H9 (cell line): ENCODE data around the gene MASTL. TPM values are rescaled to one million over a fixed set of nuclear protein-coding genes. Genes with fewer than 3 reads are reported as not detected.

Experiments
- DNase-seq: peaks from one replicate; pipeline ENCODE4 v3.0.0-alpha.2; 2017
- H2AFZ ChIP-seq: one replicate; pipeline ENCODE4 v1.6.1; 2013; ENCODE audit warnings: mild to moderate bottlenecking, low read length, control low read depth, moderate library complexity
- H2AK5ac ChIP-seq: 2 replicates; pipeline ENCODE4 v1.6.1; 2013; ENCODE audit warnings: low read length, control low read depth, mixed read lengths; ENCODE audit not compliant: insufficient read length
- H2BK120ac ChIP-seq: one replicate; pipeline ENCODE4 v1.6.1; 2013; ENCODE audit warnings: low read depth, mild to moderate bottlenecking, low read length, control low read depth, inconsistent platforms; ENCODE audit not compliant: poor library complexity, severe bottlenecking
- H2BK12ac ChIP-seq: 2 replicates; pipeline ENCODE4 v1.6.1; 2013; ENCODE audit warnings: low read length, control low read depth, mixed read lengths, low read depth; ENCODE audit not compliant: insufficient read length
- H2BK15ac ChIP-seq: 2 replicates; pipeline ENCODE4 v1.6.1; 2013; ENCODE audit warnings: low read depth, low read length, control low read depth
- H2BK20ac ChIP-seq: one replicate; pipeline ENCODE4 v1.6.1; 2013; ENCODE audit warnings: low read depth, mild to moderate bottlenecking, low read length, control low read depth, inconsistent platforms; ENCODE audit not compliant: poor library complexity, severe bottlenecking
- H2BK5ac ChIP-seq: 2 replicates; pipeline ENCODE4 v1.6.1; 2013; ENCODE audit warnings: low read length, control low read depth, mixed read lengths; ENCODE audit not compliant: insufficient read length
- H3K14ac ChIP-seq: 2 replicates; pipeline ENCODE4 v1.6.1; 2013; ENCODE audit warnings: low read length, control low read depth; ENCODE audit not compliant: insufficient read depth
- H3K18ac ChIP-seq: 2 replicates; pipeline ENCODE4 v1.6.1; 2013; ENCODE audit warnings: low read depth, mild to moderate bottlenecking, mixed read lengths, low read length, control low read depth; ENCODE audit not compliant: insufficient read length
- H3K23ac ChIP-seq: 2 replicates; pipeline ENCODE4 v1.6.1; 2013; ENCODE audit warnings: low read length, control low read depth, mixed read lengths, low read depth; ENCODE audit not compliant: insufficient read length
- H3K23me2 ChIP-seq: 2 replicates; pipeline ENCODE4 v1.6.1; 2013; ENCODE audit warnings: low read depth, mild to moderate bottlenecking, mixed read lengths, low read length, control low read depth; ENCODE audit not compliant: insufficient read length, poor library complexity, severe bottlenecking
- H3K27ac ChIP-seq: 2 replicates; pipeline ENCODE4 v1.5.1; 2013; ENCODE audit warnings: low read length, control low read depth, mixed read lengths, low read depth; ENCODE audit not compliant: insufficient read length
- H3K27me3 ChIP-seq: 2 replicates; pipeline ENCODE4 v1.6.1; 2013; ENCODE audit warnings: low read length, control low read depth, inconsistent platforms; ENCODE audit not compliant: insufficient read depth
- H3K4ac ChIP-seq: 2 replicates; pipeline ENCODE4 v1.6.1; 2013; ENCODE audit warnings: low read depth, mild to moderate bottlenecking, control low read depth, inconsistent platforms, low read length, moderate library complexity
- H3K4me1 ChIP-seq: 2 replicates; pipeline ENCODE4 v1.6.1; 2013; ENCODE audit warnings: low read length, control low read depth, inconsistent platforms; ENCODE audit not compliant: insufficient read depth
- H3K4me2 ChIP-seq: 2 replicates; pipeline ENCODE4 v1.6.1; 2013; ENCODE audit warnings: low read length, control low read depth, mixed read lengths; ENCODE audit not compliant: insufficient read length, insufficient read depth
- H3K56ac ChIP-seq: 2 replicates; pipeline ENCODE4 v1.6.1; 2013; ENCODE audit warnings: low read depth, mild to moderate bottlenecking, mixed read lengths, low read length, control low read depth; ENCODE audit not compliant: insufficient read length
- H3K79me1 ChIP-seq: 2 replicates; pipeline ENCODE4 v1.6.1; 2013; ENCODE audit warnings: low read depth, mild to moderate bottlenecking, moderate library complexity, low read length, control low read depth, inconsistent platforms; ENCODE audit not compliant: insufficient read depth, poor library complexity, severe bottlenecking
- H3K79me2 ChIP-seq: 2 replicates; pipeline ENCODE4 v1.6.1; 2013; ENCODE audit warnings: low read length, control low read depth, inconsistent platforms; ENCODE audit not compliant: insufficient read depth
- H3K9ac ChIP-seq: 2 replicates; pipeline ENCODE4 v1.6.1; 2013; ENCODE audit warnings: low read length, control low read depth, mixed read lengths; ENCODE audit not compliant: insufficient read length; ENCODE audit errors: extremely low read depth
- H3K9me3 ChIP-seq: one replicate; pipeline ENCODE4 v1.6.1; 2013; ENCODE audit warnings: low read depth, low read length, inconsistent platforms; ENCODE audit not compliant: control insufficient read depth
- H3T11ph ChIP-seq: one replicate; pipeline ENCODE4 v1.6.1; 2013; ENCODE audit warnings: mild to moderate bottlenecking, low read length, control low read depth, inconsistent platforms
- H4K20me1 ChIP-seq: one replicate; pipeline ENCODE4 v1.6.1; 2013; ENCODE audit not compliant: control insufficient read depth, insufficient read length, insufficient read depth
- H4K5ac ChIP-seq: 2 replicates; pipeline ENCODE4 v1.6.1; 2013; ENCODE audit warnings: low read depth, mild to moderate bottlenecking, mixed read lengths, low read length, control low read depth; ENCODE audit not compliant: insufficient read length
- H4K8ac ChIP-seq: replicated peaks from 2 replicates; pipeline ENCODE4 v1.6.1; 2013; ENCODE audit warnings: low read length, control low read depth, mixed read lengths, low read depth; ENCODE audit not compliant: insufficient read length
- H4K91ac ChIP-seq: 2 replicates; pipeline ENCODE4 v1.6.1; 2013; ENCODE audit warnings: low read depth, mild to moderate bottlenecking, moderate library complexity, mixed read lengths, low read length, control low read depth; ENCODE audit not compliant: insufficient read length
- H3K27ac Mint-ChIP-seq, 3 experiments: 2 replicates in 2 of 3; 3 replicates in 1 of 3; pipeline ENCODE4 v1.8.0; 2020 to 2021; ENCODE audit warnings: mixed read lengths in 3 of 3, mild to moderate bottlenecking in 1 of 3, moderate library complexity in 1 of 3
- H3K27me3 Mint-ChIP-seq: 2 replicates; pipeline ENCODE4 v1.8.0; 2021; ENCODE audit warnings: low read depth, mild to moderate bottlenecking, moderate library complexity, mixed read lengths
- H3K36me3 Mint-ChIP-seq, 3 experiments: 2 replicates in 2 of 3; 3 replicates in 1 of 3; pipeline ENCODE4 v1.8.0; 2020 to 2021; ENCODE audit warnings: low read depth in 3 of 3, mixed read lengths in 3 of 3; ENCODE audit not compliant: insufficient read depth in 1 of 3
- H3K4me1 Mint-ChIP-seq, 2 experiments: 2 replicates each; pipeline ENCODE4 v1.8.0; 2020; ENCODE audit warnings: mixed read lengths in 2 of 2
- H3K4me3 Mint-ChIP-seq, 2 experiments: 2 replicates in 1 of 2; 3 replicates in 1 of 2; pipeline ENCODE4 v1.8.0; 2020 to 2021; ENCODE audit warnings: mild to moderate bottlenecking in 2 of 2, mixed read lengths in 2 of 2, moderate library complexity in 1 of 2
- H3K9me3 Mint-ChIP-seq, 2 experiments: 2 replicates in 1 of 2; 3 replicates in 1 of 2; pipeline ENCODE4 v1.8.0; 2020; ENCODE audit warnings: mild to moderate bottlenecking in 2 of 2, mixed read lengths in 2 of 2, moderate library complexity in 1 of 2
- CTCF ChIP-seq: fragments of 200-600 bp; sonication (generic); conservative IDR thresholded peaks from 3 replicates; pipeline ENCODE4 v1.8.0; 2021; ENCODE audit warnings: antibody characterized with exemption, mild to moderate bottlenecking
- WGBS: extraction: QIAGEN DNeasy Blood & Tissue Kit; methylation state at CpG from one replicate; pipeline ENCODE4 v1.1.7; 2013; ENCODE audit warnings: missing lambda C conversion rate, low lambda C conversion rate, mixed read lengths; ENCODE audit not compliant: insufficient read length; ENCODE audit errors: extremely low coverage; 5-methylcytosine and 5-hydroxymethylcytosine counted together
- total RNA-seq: library from RNA; stranded (reverse); gene quantifications from 2 replicates; pipeline ENCODE4 v1.2.1, GENCODE V29; 2021

The MASTL gene
- total RNA-seq, 1 experiment from 2014 or later, result 35.0 TPM

GRCh38 chr10:27169849-27170248 is 14.7 kb downstream of the MASTL start:
- H2AFZ ChIP-seq, result no peak overlapping the region
- no peak for DNase-seq
- H3K79me2 ChIP-seq, result no peaks in the 10 kb centered on the region
- H2BK15ac ChIP-seq, result no peak overlapping the region
- no peaks in the 10 kb centered on the region for H3K79me1 ChIP-seq
- Mint-ChIP-seq H3K27ac (no peak overlapping the region), H3K9me3 (no peaks in the 10 kb centered on the region), H3K4me1 (no peaks in the 10 kb centered on the region), H3K27me3 (no peaks in the 10 kb centered on the region), H3K4me3 (no peak overlapping the region), H3K36me3 (peaks cover 25 to 81% (median 54%) of the 10 kb centered on the region in 3 experiments; a peak in 6 of 7 replicates)
- no peak overlapping the region for H2BK120ac ChIP-seq
- H3T11ph ChIP-seq, result no peak overlapping the region
- no peak overlapping the region for H3K9ac ChIP-seq
- H2BK12ac ChIP-seq, result no peak overlapping the region
- no peak for TF ChIP-seq CTCF
- H3K4ac ChIP-seq, result no peak overlapping the region
- H3K9me3 ChIP-seq, result no peaks in the 10 kb centered on the region
- H3K4me2 ChIP-seq, result no peak overlapping the region
- H2BK5ac ChIP-seq, result no peak overlapping the region
- H3K4me1 ChIP-seq, result no peaks in the 10 kb centered on the region
- no peak overlapping the region for H3K14ac ChIP-seq
- H3K27me3 ChIP-seq, result no peaks in the 10 kb centered on the region
- no peak overlapping the region for H3K56ac ChIP-seq
- H2BK20ac ChIP-seq, result no peak overlapping the region
- no peak overlapping the region for H3K27ac ChIP-seq
- no peak overlapping the region for H2AK5ac ChIP-seq
- WGBS, result no CpG with 5 or more reads among the region's 4 CpGs
- H4K5ac ChIP-seq, result no peak overlapping the region
- H4K8ac ChIP-seq, result no peak overlapping the region
- H4K91ac ChIP-seq, result no peak overlapping the region
- H4K20me1 ChIP-seq, result no peaks in the 10 kb centered on the region
- no peak overlapping the region for H3K18ac ChIP-seq
- H3K23me2 ChIP-seq, result no peaks in the 10 kb centered on the region
- no peak overlapping the region for H3K23ac ChIP-seq
